Middle frontal gyrus (tissue), 1 donor: ENCODE measurements around the gene AHNAK2.

Source experiments
- DNase-seq: peaks from one replicate; pipeline ENCODE4 v3.0.0-alpha.2; 2015; ENCODE audit warnings: low spot score; ENCODE audit errors: extremely low spot score

AHNAK2 gene

GRCh38 chr14:105012171-105012985, 34.2 kb upstream of the AHNAK2 start:
- DNase-seq: no peak

- no peak for DNase-seq
Measured at GRCh38 chr14:105011312-105011990, 33.3 kb upstream of the AHNAK2 start.

GRCh38 chr14:105010891-105011291, 32.7 kb upstream of the AHNAK2 start:
- DNase-seq: no peak

GRCh38 chr14:105010106-105010505, 31.9 kb upstream of the AHNAK2 start:
- DNase-seq: no peak

GRCh38 chr14:105007593-105008264, 29.6 kb upstream of the AHNAK2 start:
- no peak for DNase-seq

GRCh38 chr14:105006831-105007592, 28.8 kb upstream of the AHNAK2 start:
- DNase-seq: no peak

- DNase-seq: no peak
Measured at GRCh38 chr14:105005929-105006830, 28.0 kb upstream of the AHNAK2 start.

GRCh38 chr14:105005329-105005928, 27.3 kb upstream of the AHNAK2 start:
- no peak for DNase-seq

- no peak for DNase-seq
Measured at GRCh38 chr14:104999361-104999760, 21.2 kb upstream of the AHNAK2 start.

- no peak for DNase-seq
Measured at GRCh38 chr14:104998801-104999200, 20.6 kb upstream of the AHNAK2 start.

GRCh38 chr14:104996483-104996882, 18.3 kb upstream of the AHNAK2 start:
- no peak for DNase-seq

- no peak for DNase-seq
Measured at GRCh38 chr14:104996032-104996431, 17.9 kb upstream of the AHNAK2 start.

- no peak for DNase-seq
Measured at GRCh38 chr14:104994978-104995377, 16.8 kb upstream of the AHNAK2 start.

- DNase-seq: no peak
Measured at GRCh38 chr14:104993808-104994591, 15.8 kb upstream of the AHNAK2 start.

GRCh38 chr14:104993306-104993705, 15.1 kb upstream of the AHNAK2 start:
- DNase-seq: no peak

- no peak for DNase-seq
Measured at GRCh38 chr14:104992501-104992900, 14.3 kb upstream of the AHNAK2 start.

- no peak for DNase-seq
Measured at GRCh38 chr14:104991896-104992230, 13.7 kb upstream of the AHNAK2 start.

- DNase-seq: no peak
Measured at GRCh38 chr14:104989951-104990303, 11.8 kb upstream of the AHNAK2 start.

GRCh38 chr14:104989236-104989950, 11.2 kb upstream of the AHNAK2 start:
- no peak for DNase-seq
